Muscle of back (tissue), 11 donors: Measurements from ENCODE around the gene PPP1R26. TPM values are rescaled to one million over a fixed set of nuclear protein-coding genes. Genes with fewer than 3 reads are reported as not detected.
"Not testable (repeated sequence)": the region's sequence is repeated elsewhere in the genome, so short reads cannot be mapped to it uniquely, and the experiment has no call there.

ENCODE experiments used
- DNase-seq, 3 donors: peaks; one replicate each; pipeline versions ENCODE4 v3.0.0 to v3.0.0-alpha.2; 2013
- polyA plus RNA-seq, 10 donors: library from polyadenylated mRNA; unstranded; fragments of 120-200 nt; gene quantifications; one replicate each; pipeline ENCODE4 v1.2.1, GENCODE V29; 2013; ENCODE audit not compliant: insufficient read length in 10 of 10

PPP1R26 gene
- polyA plus RNA-seq, 10 donors: 8.8 to 14.1 (median 9.9) TPM

DNA sequence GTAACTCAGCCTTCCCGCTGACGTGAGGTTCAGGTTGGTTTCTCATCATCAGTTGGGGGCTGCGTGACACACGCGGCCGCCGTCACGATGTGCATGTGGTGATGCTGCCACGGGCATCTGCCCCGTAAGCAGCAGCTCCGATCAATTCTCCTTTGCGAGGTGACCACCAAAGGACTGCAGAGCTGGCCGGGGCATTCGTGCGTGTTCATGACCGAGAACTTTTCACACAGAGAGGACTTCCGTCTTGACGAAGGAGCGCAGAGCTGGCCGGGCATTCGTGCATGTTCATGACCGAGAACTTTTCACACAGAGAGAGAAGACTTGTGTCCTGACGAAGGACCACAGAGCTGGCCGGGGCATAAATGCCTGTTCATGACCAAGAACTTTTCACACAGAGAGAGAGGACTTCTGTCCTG lies 37.8 kb downstream of the PPP1R26 start:
- DNase-seq: no peak

DNA sequence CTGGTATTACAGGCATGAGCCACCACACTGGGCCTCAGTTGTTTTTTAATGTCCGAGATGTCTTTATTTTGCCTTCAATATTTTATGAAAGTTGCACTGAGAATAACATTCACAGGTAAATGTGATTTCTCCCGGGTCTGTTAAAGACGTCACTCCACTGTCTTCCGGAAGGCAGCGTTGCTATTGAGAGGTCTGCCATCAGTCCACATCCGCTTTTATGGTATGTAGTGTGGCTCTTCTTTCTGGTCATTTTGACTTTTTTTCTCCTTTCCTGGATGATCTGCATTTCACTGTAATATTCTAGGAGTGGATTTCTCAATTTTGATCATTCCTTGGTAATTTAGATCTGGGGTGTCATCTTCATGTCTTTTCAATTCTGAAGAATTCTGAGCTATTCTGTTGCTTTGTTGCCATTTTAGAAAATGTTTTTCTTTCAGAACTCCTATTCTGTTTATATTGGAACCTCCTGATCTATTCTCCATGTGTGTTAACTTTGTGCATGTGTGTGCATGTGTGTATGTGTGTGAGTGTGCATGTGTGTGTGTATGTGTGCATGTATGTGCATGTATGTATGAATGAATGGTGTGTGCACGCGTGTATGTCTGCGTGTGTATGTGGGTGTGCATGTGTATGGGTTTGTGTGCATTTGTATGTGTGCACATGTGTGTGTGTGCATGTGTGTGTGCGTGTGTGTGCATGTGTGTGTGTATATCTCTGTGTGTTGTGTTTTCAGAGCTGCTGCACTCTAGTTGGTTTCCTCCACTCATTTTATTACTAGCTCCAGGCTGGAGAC lies 39.8 kb downstream of the PPP1R26 start:
- no peak for DNase-seq

DNA sequence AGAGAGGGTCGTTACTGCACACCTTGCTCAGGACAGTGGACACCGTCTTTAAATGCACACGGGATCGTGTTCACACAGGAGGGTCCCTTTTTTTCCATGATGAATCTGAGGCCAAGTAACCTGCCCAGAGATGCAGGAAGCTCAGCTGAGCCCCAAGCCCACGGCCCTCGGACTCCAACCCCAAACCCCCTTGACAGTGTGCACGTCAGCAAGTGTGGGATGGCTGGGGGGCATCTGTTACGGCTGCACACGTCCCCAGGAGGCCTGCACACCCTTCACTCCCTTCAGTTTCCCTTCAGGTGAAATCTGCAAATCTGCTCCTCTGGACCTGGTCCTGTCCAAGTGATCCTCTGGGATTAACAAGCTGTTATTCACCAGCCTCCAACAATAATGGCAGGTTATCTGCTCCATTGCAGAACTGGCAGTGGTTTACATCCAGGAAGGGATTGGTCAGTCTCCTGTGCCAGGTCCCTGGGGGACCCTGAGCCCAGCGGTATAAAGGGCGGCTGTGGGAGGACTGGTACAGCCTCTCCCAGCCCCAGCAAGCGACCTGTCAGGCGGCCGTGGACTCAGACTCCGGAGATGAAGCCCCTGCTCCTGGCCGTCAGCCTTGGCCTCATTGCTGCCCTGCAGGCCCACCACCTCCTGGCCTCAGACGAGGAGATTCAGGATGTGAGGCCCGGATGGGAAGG lies 41.5 kb downstream of the PPP1R26 start, which contains the start of gene LCN1:
LCN1 (plus strand) TSS at position 525 of the 692 bp plus-strand sequence; CDS start at position 583, 58 bp downstream.
- DNase-seq: no peak

DNA sequence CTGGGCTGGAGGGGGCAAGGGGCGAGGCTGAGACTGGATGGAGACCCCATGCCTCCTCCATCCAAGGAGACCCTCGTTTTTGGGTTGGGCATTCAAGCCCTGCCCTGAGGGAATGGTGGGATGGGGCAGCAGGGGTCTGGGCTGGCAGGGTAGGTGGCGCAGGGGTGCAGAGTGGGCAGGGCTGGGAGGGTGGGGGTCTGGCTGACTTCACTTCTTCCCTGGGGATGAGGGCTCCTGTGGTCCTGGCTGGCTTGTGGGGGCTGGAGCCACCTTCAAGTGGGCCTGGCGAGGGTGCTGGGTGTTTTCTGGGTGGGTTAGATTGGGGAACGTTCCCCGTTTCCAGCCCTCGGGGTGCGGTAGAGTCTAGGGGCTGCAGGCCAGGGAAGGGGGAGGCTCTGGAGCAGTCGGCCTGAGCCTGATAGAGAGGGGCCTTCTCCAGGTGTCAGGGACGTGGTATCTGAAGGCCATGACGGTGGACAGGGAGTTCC lies 42.1 kb downstream of the PPP1R26 start:
- no peak for DNase-seq

DNA sequence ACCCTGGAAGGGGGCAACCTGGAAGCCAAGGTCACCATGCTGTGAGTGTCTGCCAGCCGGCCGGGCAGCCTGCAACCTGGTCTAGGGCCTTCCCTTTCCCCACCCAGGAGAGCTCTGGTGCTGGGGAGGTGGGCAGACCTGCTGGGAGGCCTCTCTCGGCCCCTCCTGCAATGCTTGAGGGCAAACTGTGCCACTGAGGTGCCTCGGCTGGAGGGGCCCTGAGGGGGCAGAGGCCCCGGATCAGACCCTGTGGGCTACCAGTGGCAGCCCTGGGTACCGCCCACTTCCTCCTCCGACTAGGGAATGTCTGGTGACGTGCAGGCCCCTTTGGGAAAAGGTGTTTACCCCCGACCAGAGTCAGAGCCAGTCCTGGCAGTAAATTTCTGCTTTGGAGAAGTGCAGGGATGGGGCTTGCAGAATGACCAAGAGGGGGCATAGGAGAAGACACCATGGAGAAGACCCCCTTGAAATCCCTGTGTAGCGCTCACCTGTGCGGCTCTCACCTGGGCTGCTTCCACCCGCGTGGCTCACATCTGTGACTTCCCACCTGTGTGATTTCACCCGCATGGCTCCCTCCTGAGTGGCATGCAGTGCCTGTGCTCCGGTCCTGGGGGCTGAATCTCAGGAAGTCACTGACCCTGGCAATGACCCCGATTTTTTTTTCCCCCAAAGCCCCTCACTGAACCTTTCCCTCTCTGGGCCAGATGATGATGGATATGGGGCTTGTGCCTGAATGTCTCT lies 42.7 kb downstream of the PPP1R26 start:
- no peak for DNase-seq

DNA sequence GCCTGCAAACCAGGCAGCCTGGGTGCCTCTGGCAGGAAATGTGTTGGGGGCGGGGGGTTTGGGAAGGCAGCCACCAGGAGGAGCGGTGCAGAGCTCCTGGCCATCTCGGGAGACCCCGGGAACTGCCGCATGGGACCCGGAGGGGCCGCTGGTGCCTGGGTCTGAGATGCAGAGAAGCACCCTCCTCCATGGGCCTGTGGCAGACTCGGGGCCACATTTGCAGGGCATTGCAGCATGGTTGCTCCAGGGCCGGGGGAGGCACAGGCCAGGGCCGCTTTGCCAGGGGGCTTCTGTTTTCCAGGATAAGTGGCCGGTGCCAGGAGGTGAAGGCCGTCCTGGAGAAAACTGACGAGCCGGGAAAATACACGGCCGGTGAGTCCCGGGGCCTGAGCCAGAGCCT lies 43.3 kb downstream of the PPP1R26 start:
- DNase-seq: no peak

DNA sequence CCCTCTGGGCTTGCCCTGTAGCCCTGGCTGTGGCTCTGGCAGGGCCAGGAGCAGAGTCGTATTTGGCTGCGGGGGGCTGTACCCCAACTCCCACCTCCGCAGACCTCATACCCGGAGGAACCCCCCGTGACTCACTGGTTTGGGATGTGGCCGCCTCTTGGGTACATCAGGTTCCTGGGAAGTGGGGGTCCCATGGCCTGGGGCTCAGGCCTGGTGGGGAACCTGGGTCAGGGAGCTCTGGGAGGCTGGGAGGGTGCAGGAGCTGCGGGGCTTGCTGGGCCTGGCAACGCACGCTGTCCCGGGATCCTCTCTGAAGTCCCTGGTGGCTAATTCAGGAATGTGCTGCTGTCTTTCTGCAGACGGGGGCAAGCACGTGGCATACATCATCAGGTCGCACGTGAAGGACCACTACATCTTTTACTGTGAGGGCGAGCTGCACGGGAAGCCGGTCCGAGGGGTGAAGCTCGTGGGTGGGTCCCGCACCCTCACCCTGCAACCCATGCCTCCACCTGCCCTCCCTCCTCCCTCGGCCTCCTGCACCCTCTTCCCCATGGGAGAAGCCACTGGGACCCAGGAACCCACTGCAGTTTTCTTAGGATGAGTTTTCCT lies 44.0 kb downstream of the PPP1R26 start:
- DNase-seq: no peak

DNA sequence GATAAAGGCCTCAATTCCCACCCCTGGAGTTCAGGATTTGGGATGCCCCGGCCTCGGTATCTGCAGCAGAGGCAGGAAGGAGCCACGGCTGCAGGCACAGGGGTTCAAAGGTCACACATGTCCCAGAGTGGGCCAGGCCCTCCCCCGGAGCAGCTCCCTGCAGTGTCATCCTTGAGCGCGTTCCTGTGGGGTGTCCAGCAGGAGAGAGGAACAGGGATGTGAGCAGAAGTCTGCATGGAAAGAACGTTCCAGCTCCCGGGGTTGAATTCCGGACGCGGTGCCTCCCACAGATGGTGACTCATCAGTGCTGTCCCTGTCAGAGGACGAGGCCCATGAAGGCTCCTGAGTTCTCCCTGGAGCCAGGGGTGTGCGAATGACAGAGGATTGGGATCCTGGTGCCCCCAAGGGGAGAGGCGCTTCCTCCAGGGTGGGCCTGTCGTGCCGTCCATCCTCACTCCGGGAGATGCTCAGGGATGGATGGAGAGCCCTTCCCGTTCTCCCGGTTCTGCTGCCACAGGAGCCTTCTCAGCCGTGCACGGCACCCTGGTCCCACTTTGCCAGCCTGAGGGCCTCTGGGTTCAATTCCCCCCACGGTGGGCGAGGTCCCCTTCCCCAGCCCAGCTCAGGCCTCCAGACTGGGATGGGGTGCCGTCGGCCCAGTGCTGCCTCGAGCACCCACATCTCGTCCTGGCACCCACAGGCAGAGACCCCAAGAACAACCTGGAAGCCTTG lies 44.7 kb downstream of the PPP1R26 start:
- DNase-seq: no peak

DNA sequence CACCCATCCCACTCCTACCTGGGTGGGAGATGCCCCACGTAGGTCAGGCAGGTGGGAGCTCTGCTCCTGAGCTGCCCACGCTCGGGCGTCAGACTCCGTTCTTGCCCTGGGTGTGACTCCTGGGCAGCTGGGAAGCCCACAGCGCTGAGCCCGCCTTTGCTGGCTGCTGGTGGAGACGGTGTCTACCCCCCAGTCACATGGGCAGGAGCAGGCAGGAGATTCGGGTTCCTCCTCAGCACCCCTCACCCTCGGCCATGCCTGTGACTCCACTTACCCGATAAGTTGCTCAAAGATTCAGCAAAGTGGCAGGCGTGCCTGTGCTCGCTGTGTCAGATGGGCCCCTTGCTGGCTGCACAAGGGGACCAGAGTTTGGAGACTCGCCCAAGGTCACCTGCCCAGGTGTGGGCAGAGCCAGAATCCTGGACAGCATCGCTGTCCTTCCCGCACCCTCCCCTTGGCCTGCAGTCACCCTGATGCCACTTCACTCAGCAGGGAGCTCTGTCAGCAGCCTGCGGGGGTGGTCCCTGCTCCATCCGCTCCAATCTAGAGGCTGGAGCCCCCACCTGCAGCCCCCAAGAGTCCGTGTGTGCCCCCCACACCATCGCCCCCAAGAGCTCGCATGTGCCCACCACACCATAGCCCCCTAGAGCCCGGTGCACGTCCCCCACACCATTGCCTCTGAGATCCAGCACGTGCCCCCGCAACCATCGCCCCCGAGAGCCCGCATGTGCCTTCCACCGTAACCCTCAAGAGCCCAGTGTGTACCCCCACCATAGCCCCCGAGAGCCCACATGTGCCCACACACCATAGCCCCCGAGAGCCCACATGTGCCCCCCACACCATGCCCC lies 45.9 kb downstream of the PPP1R26 start:
- no peak for DNase-seq

DNA sequence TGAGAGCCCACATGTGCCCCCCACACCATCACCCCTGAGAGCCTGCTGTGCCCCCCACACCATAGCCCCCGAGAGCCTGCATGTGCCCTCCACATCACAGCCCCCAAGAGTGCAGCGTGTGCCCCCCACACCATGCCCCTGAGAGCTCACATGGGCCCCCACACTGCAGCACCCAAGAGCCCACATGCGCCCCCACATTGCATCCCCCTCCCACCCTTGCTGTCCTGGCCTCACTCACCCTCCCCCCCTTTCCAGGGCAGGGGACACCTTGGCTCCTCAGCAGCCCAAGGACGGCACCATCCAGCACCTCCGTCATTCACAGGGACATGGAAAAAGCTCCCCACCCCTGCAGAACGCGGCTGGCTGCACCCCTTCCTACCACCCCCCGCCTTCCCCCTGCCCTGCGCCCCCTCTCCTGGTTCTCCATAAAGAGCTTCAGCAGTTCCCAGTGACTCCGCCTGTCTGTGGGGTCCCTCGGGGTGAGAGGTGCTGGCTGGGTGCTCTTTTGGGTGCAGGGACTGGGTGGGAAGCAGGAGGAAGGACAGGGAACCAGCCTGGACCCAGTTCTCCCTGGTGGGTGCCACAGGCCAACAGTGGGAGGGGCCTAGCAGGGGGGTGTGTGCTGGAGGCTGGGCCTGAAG lies 46.6 kb downstream of the PPP1R26 start:
- DNase-seq: no peak

DNA sequence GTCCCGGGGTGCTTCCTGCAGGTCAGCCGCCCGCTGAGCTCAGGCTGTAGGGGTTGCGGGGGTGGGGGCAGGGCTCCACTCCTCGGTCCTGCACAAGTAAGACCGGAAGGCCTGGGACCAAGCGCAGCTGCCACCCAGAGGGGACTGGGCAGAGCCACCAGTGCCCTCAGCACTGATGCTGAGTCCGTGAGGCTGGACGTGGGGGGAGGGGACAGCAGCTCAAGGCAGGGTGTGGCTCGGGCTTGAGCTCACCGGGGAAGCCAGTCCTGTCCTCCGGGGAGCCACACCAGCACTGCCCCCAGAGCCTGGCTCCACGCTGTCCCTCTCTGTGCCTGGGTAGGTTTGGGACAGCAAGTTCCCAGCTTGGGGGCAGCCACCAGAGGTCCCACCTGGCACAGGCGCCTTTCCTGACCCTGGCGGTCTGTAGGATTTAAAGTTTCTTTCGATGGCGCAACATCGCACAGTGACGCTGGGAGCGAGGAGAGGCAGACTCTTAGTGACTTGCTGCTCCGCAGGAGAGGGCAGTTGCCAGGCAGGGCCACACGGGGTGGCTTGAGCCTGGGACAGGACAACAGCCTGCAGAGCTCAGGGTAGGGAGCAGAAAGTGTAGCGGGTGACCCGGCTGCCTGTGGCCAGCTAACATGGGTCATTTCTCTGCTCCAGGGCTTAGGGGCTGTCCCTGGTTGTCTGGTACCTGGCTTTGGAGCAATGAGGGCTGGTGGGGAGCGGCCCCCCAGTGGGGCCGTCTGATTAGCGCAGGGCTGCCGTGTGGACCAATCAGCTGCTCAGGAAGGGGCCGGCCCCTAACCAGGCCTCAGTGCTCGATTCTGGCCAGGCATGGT lies 47.4 kb downstream of the PPP1R26 start:
- DNase-seq: no peak

DNA sequence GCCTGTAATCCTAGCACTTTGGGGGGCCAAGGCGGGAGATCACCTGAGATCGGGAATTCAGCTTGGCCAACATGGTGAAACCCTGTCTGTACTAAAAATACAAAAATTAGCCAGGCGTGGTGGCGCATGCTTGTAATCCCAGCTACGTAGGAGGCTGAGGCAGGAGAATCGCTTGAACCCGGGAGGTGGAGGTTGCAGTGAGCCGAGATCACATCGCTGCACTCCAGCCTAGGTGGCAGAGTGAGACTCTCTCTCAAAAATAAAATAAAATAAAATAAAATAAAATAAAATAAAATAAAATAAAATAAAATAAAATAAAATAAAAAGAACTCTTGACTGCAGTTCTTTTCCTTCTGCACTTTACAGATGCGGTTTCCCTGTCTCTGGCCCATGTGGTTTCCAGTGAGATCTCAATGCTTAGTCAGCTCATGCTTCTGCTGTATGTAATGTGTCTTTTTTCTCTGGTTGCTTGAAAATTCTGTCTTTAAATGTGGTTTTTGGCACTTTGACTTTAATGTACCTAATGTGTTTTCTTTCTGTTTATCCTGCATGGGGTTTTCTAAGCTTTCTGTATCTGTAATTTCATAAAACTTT lies 49.4 kb downstream of the PPP1R26 start:
- DNase-seq: not testable (repeated sequence)

DNA sequence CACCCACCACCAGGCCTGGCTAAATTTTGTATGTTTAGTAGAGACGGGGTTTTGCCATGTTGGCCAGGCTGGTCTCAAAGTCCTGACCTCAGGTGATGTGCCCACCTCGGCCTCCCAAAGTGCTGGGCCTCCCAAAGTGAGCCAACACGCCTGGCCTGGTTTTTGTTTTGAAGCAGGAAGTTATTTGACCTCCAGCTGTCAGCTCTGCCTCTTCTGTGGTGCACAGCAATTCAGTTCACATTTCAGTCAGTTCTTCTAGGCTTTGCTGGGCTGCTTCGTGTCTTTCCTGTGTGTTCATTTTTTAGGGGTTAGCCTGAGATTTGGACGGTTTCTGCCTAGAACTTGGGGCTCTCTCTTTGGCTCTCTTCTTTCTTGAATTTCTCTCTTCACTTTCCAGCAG lies 50.6 kb downstream of the PPP1R26 start:
- no peak for DNase-seq

DNA sequence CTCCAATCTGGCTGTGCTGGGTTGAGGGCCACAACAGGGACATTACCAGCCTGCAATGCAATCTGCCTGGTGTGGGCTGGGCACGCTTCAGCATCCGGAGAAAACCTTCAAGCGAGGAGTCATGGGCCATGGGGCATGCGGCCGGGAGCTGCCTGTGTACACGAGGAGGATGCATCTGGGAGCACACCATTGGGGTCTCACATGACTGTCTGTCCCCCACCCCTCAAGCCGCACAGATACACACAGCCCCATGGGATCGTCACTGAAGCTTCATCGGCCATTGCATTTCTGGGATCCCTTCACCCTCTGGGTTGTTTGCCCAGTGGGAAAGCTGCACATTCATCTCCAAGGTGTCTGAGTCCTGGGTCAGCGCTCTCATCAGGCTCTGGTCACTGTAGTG lies 51.5 kb downstream of the PPP1R26 start:
- no peak for DNase-seq

DNA sequence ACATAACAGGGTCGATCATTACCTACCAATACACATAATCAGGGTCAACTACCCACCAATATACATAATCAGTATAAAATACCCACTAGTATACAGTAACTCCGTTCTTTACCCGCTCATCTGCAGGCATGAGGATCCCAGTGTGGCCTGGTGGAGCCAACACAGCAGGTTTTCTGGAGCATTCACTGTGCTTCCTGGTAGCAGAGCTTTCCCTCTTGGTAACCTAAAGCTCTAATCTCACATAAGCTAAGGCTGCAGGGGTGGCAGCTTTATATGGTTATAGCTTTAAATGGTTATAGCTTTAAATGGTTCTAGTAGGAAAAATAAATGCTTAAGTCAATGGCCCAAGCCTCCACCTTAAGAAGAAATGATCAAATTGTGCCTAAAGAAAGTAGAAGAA lies 53.5 kb downstream of the PPP1R26 start:
- no peak for DNase-seq

DNA sequence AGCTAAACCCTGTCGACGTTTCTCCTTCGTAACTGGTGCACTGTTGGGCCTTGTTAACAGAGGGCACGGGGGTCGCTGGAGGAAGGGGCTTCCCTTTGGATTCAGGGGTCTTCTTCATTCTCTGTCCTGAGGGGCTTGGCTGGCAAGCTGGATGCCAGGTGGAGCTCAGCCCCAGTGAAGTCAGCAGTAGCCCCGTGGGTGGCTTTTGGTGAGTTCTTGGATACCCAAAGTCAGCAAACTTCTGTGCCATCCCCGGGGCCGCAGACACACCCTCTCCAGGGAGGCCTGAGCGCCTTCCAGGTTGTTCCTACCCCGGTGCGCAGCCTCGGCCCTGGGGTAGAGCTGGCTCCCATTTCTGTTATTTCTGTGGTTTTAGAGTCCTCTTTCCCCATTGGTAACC lies 54.1 kb downstream of the PPP1R26 start:
- no peak for DNase-seq

DNA sequence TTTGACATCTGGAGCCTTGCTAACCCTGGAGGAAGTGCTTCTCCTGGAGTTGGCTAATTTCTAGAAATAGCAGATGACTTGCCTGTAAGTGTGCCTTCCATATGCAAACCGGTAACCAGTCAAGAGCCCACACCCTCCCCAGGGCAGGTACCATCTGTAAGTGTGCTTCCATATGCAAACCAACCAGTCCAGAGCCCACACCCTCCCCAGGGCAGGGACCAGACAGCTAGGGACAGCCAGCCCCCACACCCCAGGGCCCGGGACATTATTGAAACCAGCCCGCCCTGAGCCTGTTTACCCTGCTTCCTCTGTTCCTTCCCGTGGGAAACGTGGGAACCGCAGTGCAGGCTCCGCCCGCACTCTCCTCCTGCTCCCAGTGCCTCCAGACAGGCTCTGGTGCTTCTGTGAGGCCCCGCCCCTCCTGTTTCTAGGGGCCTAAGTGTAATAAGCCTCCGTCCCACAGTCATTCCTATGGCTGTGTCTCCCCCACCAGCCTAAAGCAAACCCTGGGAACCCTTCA lies 54.7 kb downstream of the PPP1R26 start:
- not testable (repeated sequence) for DNase-seq

DNA sequence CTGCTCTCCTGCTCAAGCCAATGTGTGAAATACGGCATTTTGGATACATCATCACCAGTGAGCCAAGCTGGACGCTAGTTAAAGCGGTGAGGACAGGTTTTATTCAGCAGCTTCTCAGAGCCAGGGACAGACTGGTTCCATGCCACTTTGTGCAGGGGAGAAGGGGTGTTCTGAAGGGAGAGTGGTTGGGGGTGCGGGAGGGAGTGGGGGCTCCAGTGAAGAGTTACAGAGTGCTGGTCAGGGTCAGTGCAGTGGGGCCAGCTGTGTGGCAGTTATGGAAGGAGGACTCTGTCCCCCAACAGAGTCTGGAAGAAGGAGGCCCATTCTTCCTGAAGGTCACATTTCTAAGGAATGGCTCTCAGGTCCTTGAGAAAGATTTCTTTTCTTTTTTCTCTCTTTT lies 55.2 kb downstream of the PPP1R26 start:
- not testable (repeated sequence) for DNase-seq
